A549 (cell line): ENCODE measurements around the gene SOX10.

ENCODE experiments used
- CEBPB ChIP-seq, 2 experiments: fragments of >200 bp in 1 of 2; sonication (Bioruptor Twin) in 1 of 2; formaldehyde crosslinking in 1 of 2; IDR thresholded peaks; 2 replicates each; pipeline ENCODE4 v1.6.1; 2012 to 2016
- CTCF ChIP-seq: fragments of >200 bp; sonication (Bioruptor Twin); formaldehyde crosslinking; IDR thresholded peaks from 3 replicates; pipeline ENCODE4 v1.5.1; 2016
- EP300 ChIP-seq, 2 experiments: fragments of >200 bp; sonication (Bioruptor Twin); formaldehyde crosslinking; IDR thresholded peaks; 2 replicates in 1 of 2; 3 replicates in 1 of 2; pipeline ENCODE4 v1.6.1; 2016 to 2017
- JUNB ChIP-seq: fragments of >200 bp; sonication (Bioruptor Twin); formaldehyde crosslinking; IDR thresholded peaks from 2 replicates; pipeline ENCODE4 v1.6.1; 2016
- MAX ChIP-seq: IDR thresholded peaks from 2 replicates; pipeline ENCODE4 v1.6.1; 2012
- MAZ ChIP-seq: fragments of 150-350 bp; IDR thresholded peaks from 2 replicates; pipeline ENCODE4 v1.6.1; 2014; ENCODE audit warnings: antibody characterized with exemption, low read depth, low read length, borderline replicate concordance
- NPAS2 ChIP-seq: fragments of 250-450 bp; sonication (Bioruptor Pico); IDR thresholded peaks from 2 replicates; pipeline ENCODE4 v1.8.0; 2022; ENCODE audit warnings: mild to moderate bottlenecking, moderate library complexity, borderline replicate concordance
- POLR2A ChIP-seq: IDR thresholded peaks from 2 replicates; pipeline ENCODE4 v1.6.1; 2012; ENCODE audit warnings: mild to moderate bottlenecking, low read length
- RFX5 ChIP-seq: fragments of 450-650 bp; IDR thresholded peaks from 2 replicates; pipeline ENCODE4 v1.7.1; 2014; ENCODE audit warnings: antibody characterized with exemption, mild to moderate bottlenecking, moderate library complexity
- ZFP36 ChIP-seq: fragments of 450-650 bp; IDR thresholded peaks from 2 replicates; pipeline ENCODE4 v1.6.1; 2014; ENCODE audit warnings: borderline replicate concordance; ENCODE audit not compliant: partially characterized antibody

- TF ChIP-seq JUNB (no peak), CTCF (no peak), NPAS2 (CRISPR knock-in tag) (no peak), CEBPB (IDR thresholded peaks at IDR 0.05) (no peak), EP300 (IDR thresholded peaks at IDR 0.05) (no peak), RFX5 (no peak), MAZ (no peak), POLR2A (no peak), ZFP36 (no peak), MAX (no peak)
These were observed 23.3 kb downstream of the SOX10 start for GRCh38 chr22:37961062-37961461.
